Breast epithelium (tissue), 4 donors: ENCODE results near the gene SNAPC4. TPM values are rescaled to one million over a fixed set of nuclear protein-coding genes. Genes with fewer than 3 reads are reported as not detected.
A peak's percentile ranks its signal among the peaks of the same experiment; 100 is the strongest.

Experiments
- DNase-seq, 2 donors: peaks; one replicate each; pipeline ENCODE4 v3.0.0-alpha.2; 2019; ENCODE audit warnings: low spot score in 2 of 2
- H3K27ac ChIP-seq, 2 donors: fragments of 200-600 bp; sonication (generic) in 1 of 2; one replicate each; pipeline ENCODE4 v1.5.1; 2016 to 2019; ENCODE audit warnings: mild to moderate bottlenecking in 1 of 2
- H3K27me3 ChIP-seq, 2 donors: fragments of 200-600 bp; sonication (generic) in 1 of 2; one replicate each; pipeline versions ENCODE4 v1.5.1 to v1.6.0; 2017 to 2019; ENCODE audit warnings: control low read depth in 1 of 2, mild to moderate bottlenecking in 1 of 2
- H3K36me3 ChIP-seq: fragments of 200-600 bp; one replicate; pipeline ENCODE4 v1.5.1; 2019
- H3K4me1 ChIP-seq, 2 donors: fragments of 200-600 bp; sonication (generic); one replicate each; pipeline ENCODE4 v1.5.1; 2016 to 2019; ENCODE audit warnings: control low read depth in 1 of 2
- H3K4me3 ChIP-seq, 3 donors: fragments of 200-600 bp; sonication (generic); 1 replicate in 2 of 3; 2 replicates in 1 of 3; pipeline ENCODE4 v1.5.1; 2016 to 2019; ENCODE audit warnings: mild to moderate bottlenecking in 3 of 3, moderate library complexity in 2 of 3
- H3K9me3 ChIP-seq, 2 donors: fragments of 200-600 bp; sonication (generic) in 1 of 2; one replicate each; pipeline ENCODE4 v1.5.1; 2016 to 2019; ENCODE audit warnings: control low read depth in 1 of 2
- CTCF ChIP-seq, 3 donors: fragments of 450-650 bp; IDR thresholded peaks; one replicate each; pipeline ENCODE4 v1.5.1; 2016 to 2017; ENCODE audit warnings: antibody characterized with exemption in 3 of 3, mild to moderate bottlenecking in 3 of 3, moderate library complexity in 3 of 3
- POLR2A ChIP-seq: fragments of 450-650 bp; IDR thresholded peaks from one replicate; pipeline ENCODE4 v1.6.1; 2016; ENCODE audit warnings: antibody characterized with exemption, mild to moderate bottlenecking, moderate library complexity
- POLR2AphosphoS5 ChIP-seq, 3 donors: sonication (generic); formaldehyde crosslinking; IDR thresholded peaks; one replicate each; pipeline ENCODE4 v1.6.1; 2017; ENCODE audit warnings: antibody characterized with exemption in 3 of 3
- intact Hi-C: fragments of 100-400 bp; cut with DNase I; formaldehyde crosslinking; loops from one replicate; pipeline ENCODE4 v1.15.1; 2023; ENCODE audit warnings: low total_unique reads
- total RNA-seq, 3 donors: library from RNA; depleted of rRNA; stranded (reverse); fragments of >200 nt; gene quantifications; one replicate each; pipeline ENCODE4 v1.1.0, GENCODE V29; 2016

Gene SNAPC4
- total RNA-seq, 3 donors from 2014 or later, result 4.6 to 7.5 (median 6.7) TPM

GRCh38 chr9:136437430-136437829 lies 37.5 kb upstream of the SNAPC4 start:
- no peaks in the 10 kb centered on the region for H3K27me3 ChIP-seq
- H3K9me3 ChIP-seq, result no peaks in the 10 kb centered on the region
- peaks cover 0 to 21% of the 10 kb centered on the region in 2 donors for H3K4me1 ChIP-seq
- H3K36me3 ChIP-seq, result no peaks in the 10 kb centered on the region
- TF ChIP-seq POLR2A (no peak), CTCF (IDR thresholded peaks at IDR 0.05) (no peak), POLR2AphosphoS5 (IDR thresholded peaks at IDR 0.05) (no peak)
- intact Hi-C loops, result no loop called here
- no peak overlapping the region for H3K27ac ChIP-seq
- peak overlapping the region in 2 of 3 donors; percentile 95 to 100 for H3K4me3 ChIP-seq
- DNase-seq, result no peak

DNA sequence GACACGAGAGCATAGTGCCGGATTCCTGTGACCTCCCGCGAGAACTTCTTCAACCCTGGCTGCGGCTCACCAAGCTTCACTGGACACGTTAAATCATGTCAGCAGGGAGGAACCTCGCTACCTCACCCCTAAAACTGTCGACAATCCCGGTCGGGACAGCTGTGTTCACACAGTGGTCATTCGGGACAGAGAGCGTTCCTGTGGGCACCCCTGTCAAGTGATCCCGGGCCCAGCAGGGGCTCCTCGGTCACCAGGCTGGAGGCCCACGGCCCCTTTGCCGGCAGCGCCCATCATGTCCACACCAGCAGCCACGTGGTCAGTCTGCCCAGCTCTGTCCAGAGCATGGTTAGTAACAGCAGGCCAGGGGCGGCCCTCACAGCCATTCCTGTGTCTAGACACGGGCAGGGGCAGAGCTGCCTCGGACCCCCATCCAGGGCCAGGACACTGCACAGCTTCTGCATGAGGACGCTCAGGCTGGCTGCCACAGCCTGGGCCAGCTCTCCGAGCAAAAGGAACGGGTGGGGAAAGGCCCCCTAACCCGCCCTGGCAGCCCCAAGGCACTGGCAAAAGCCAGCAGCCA lies 36.2 kb upstream of the SNAPC4 start:
- Histone ChIP-seq H3K4me1 (peaks cover 0 to 21% of the 10 kb centered on the region in 2 donors), H3K4me3 (no peak overlapping the region), H3K27ac (no peak overlapping the region), H3K36me3 (no peaks in the 10 kb centered on the region), H3K9me3 (no peaks in the 10 kb centered on the region), H3K27me3 (no peaks in the 10 kb centered on the region)
- TF ChIP-seq POLR2AphosphoS5 (IDR thresholded peaks at IDR 0.05) (no peak), CTCF (IDR thresholded peaks at IDR 0.05) (no peak), POLR2A (no peak)
- DNase-seq, result no peak
- intact Hi-C loops, result no loop called here

DNA sequence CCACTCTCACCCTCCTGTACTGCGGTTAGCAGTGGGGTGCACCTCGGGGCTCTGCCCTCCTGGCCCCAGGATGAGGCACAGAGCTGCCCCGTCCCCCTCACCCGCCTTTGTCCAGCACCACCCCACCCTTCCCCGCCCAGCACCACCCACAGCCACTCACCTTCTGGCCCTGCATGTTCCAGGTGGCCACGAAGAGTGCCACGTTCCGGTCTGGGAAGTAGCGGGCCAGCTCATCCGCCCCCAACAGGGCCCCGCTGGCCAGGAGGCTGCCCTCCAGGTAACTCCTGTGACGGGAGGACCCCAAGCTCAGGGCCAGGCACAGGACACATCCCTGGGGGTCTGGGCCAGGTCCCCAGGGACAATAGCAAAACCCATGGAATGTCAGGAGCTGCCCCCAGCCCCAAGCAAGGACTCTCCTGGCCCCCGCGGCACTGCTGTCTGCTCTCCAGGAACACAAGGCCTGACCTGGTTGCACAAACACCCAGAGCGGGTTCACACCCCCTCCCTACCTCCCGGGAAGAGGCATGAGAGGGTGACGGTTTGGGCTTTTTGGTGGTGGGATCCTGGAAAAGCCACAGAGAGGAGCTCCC lies 34.7 kb upstream of the SNAPC4 start:
- H3K4me1 ChIP-seq, result peaks cover 0 to 21% of the 10 kb centered on the region in 2 donors
- H3K4me3 ChIP-seq, result no peak overlapping the region
- TF ChIP-seq POLR2A, result no peak
- no peak for TF ChIP-seq CTCF (IDR thresholded peaks at IDR 0.05)
- TF ChIP-seq POLR2AphosphoS5 (IDR thresholded peaks at IDR 0.05), result no peak
- H3K36me3 ChIP-seq, result no peaks in the 10 kb centered on the region
- no peak for DNase-seq
- H3K27ac ChIP-seq, result no peak overlapping the region
- no peaks in the 10 kb centered on the region for H3K27me3 ChIP-seq
- H3K9me3 ChIP-seq, result no peaks in the 10 kb centered on the region
- intact Hi-C loops, result no loop called here

DNA sequence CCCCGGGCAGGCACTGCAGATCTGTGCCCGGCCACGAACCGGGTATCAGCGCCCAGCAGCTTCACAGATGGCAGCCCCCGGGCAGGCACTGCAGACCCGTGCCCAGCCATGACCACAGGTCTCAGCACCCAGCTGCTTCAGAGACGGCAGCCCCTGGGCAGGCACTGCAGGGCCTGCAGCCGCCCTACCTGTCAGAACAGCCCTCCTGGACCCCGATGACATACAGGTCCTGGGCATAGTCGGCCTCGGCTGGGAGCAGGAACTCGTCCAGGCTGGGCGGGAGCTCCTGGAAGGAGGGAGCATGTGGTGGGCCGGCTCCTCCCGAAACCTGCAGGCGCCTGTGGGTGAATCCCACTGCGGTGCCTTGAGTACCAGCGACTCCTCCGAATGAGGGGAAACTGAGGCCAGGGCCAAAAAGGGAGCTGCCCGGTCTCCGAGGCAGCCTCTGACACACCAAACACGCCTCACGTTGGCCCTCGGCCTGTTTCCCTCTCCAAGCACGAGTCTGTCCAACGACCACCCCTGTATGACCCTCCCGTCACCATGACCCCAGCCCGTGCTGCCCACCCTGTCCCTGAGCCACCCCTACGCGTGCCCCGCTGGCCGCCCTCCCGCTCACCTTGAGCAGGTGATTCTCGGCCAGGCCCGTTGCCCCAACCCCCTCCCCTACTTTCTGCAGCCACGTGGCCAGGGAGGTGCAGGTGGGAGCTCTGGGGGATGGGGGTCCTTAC lies 34.0 kb upstream of the SNAPC4 start:
- H3K4me1 ChIP-seq, result peaks cover 0 to 21% of the 10 kb centered on the region in 2 donors
- H3K27ac ChIP-seq, result no peak overlapping the region
- intact Hi-C loops, result no loop called here
- no peaks in the 10 kb centered on the region for H3K36me3 ChIP-seq
- H3K4me3 ChIP-seq, result no peak overlapping the region
- no peak for DNase-seq
- H3K27me3 ChIP-seq, result no peaks in the 10 kb centered on the region
- no peaks in the 10 kb centered on the region for H3K9me3 ChIP-seq
- TF ChIP-seq POLR2A, result no peak
- TF ChIP-seq CTCF (IDR thresholded peaks at IDR 0.05), result no peak
- no peak for TF ChIP-seq POLR2AphosphoS5 (IDR thresholded peaks at IDR 0.05)
